ENCODE results near the gene IL1R1. TPM values are rescaled to one million over a fixed set of nuclear protein-coding genes. Genes with fewer than 3 reads are reported as not detected.

Gene IL1R1
- total RNA-seq, 4 donors from 2014 or later: 51.1 to 141 (median 70.9) TPM

DNA sequence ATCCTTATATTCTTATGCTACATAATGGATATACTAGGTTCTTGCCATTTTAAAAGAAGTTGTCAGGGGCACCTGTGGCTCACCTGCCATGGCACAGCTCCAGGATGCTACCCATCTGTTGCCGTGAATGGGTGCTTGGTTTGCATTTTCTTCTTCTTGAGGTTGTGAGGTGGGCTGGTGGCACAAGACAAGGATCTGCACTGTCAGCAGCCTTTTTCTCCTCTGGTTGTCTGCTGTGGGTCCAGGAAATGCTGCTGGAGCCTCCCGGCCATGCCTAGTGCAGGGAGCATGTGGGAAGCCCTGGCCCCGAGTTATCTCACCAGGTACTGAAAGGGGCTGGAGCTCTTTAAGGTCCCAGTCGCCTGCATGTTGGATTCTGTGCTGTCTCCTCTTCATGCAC is 2.6 kb downstream of the IL1R1 start:
- no peak for ATAC-seq
- peak overlapping the region in 1 of 2 donors; percentile 69 for H3K4me3 ChIP-seq
- TF ChIP-seq POLR2A (IDR thresholded peaks at IDR 0.05): no peak
- TF ChIP-seq EP300 (IDR thresholded peaks at IDR 0.05): no peak
- TF ChIP-seq, protein P1, sequence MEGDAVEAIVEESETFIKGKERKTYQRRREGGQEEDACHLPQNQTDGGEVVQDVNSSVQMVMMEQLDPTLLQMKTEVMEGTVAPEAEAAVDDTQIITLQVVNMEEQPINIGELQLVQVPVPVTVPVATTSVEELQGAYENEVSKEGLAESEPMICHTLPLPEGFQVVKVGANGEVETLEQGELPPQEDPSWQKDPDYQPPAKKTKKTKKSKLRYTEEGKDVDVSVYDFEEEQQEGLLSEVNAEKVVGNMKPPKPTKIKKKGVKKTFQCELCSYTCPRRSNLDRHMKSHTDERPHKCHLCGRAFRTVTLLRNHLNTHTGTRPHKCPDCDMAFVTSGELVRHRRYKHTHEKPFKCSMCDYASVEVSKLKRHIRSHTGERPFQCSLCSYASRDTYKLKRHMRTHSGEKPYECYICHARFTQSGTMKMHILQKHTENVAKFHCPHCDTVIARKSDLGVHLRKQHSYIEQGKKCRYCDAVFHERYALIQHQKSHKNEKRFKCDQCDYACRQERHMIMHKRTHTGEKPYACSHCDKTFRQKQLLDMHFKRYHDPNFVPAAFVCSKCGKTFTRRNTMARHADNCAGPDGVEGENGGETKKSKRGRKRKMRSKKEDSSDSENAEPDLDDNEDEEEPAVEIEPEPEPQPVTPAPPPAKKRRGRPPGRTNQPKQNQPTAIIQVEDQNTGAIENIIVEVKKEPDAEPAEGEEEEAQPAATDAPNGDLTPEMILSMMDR (IDR thresholded peaks at IDR 0.05): no peak
- no peak for TF ChIP-seq POLR2AphosphoS5 (IDR thresholded peaks at IDR 0.05)
- H3K36me3 ChIP-seq: peaks cover 0 to 23% of the 10 kb centered on the region in 2 donors
- H3K27ac ChIP-seq: no peak overlapping the region
- H3K4me1 ChIP-seq: peaks cover 0 to 51% (median 6%) of the 10 kb centered on the region in 3 donors
- 100% methylated on average over 1 of the region's 4 CpGs; no CpG with 5 or more reads in 1 of the 2 donors for WGBS, 2 donors (ENCODE audit: low coverage in 1 of 2)
- H3K9me3 ChIP-seq: peaks cover 0 to 41% (median 0%) of the 10 kb centered on the region in 3 donors
- H3K27me3 ChIP-seq: no peaks in the 10 kb centered on the region

DNA sequence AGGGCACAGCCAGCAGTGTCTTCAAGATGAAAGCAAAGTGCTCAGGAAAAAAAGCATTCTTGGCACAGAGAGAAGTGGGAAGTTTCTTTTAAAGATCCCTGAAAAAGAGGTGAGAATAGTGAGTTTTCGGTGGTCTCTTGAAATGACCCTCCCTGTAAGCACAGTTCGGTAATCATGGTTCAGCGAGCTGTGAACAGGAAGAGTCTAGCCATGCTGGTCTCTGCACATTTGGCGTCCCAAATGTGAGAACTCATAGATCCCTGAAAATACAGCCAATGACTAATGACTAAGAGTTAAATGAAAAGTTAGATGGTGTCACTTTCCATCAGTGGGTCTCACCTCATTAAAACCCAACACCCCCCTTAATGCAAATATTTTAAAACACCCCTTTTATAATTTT is 3.4 kb downstream of the IL1R1 start:
- Histone ChIP-seq H3K9me3 (peaks cover 0 to 41% (median 0%) of the 10 kb centered on the region in 3 donors), H3K27ac (no peak overlapping the region), H3K27me3 (no peaks in the 10 kb centered on the region), H3K4me1 (peaks cover 0 to 53% (median 6%) of the 10 kb centered on the region in 3 donors), H3K4me3 (no peak overlapping the region), H3K36me3 (peaks cover 0 to 23% of the 10 kb centered on the region in 2 donors)
- 94 to 98% methylated on average over 4 of the region's 4 CpGs for WGBS, 2 donors (ENCODE audit: low coverage in 1 of 2)
- ATAC-seq: no peak
- TF ChIP-seq, protein P1 (IDR thresholded peaks at IDR 0.05): no peak
- TF ChIP-seq POLR2AphosphoS5 (IDR thresholded peaks at IDR 0.05) (no peak), POLR2A (IDR thresholded peaks at IDR 0.05) (no peak), EP300 (IDR thresholded peaks at IDR 0.05) (no peak)

DNA sequence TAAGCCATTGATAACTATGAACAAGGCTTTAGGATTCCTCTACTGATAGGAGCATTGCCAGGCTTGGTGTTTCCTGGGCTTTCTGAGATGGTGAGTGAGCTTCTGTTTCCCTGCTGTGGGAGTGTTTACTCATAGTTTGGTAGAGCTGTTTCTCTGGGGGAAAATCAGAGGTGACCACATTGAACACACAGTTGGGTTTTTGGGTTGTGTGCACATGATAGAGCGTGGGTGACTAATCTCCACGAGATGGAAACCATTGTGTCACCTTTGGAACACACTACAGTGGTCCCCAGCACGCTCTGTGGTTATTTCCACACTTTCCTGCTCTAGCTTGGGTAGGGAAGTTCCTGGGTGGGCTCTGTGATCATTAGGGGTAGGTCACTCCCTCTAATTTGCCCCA is 5.4 kb downstream of the IL1R1 start:
- ATAC-seq: peak; percentile 66

DNA sequence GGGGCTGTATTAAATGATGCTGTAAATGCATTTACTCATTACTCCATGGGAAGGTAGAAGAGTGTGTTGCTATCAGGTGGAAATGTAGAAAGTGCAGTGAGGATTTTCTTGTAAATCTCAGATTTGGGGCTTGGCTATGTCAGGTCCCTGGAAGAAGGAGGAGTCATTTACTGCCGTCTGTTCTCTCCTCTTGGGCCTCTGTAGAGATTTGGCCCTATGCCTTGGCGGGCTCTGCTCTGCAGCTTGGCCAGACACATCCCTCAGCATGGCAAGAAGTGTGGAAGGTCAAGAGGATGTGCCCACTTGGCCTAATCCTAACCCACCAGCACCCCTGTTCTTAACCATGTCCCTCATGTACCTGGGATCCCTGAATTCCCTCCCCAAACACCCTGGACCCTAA is 6.7 kb downstream of the IL1R1 start:
- no peak for ATAC-seq
- WGBS, 2 donors (ENCODE audit: low coverage in 1 of 2): 67 to 70% methylated on average over 1 to 2 of the region's 2 CpGs
- H3K27ac ChIP-seq: no peak overlapping the region

More for the DNA sequence above, 5.4 kb downstream of the IL1R1 start:
- no peak for TF ChIP-seq POLR2A (IDR thresholded peaks at IDR 0.05)
- TF ChIP-seq, protein P1 (IDR thresholded peaks at IDR 0.05): no peak
- no peaks in the 10 kb centered on the region for H3K27me3 ChIP-seq
- peaks cover 0 to 36% (median 0%) of the 10 kb centered on the region in 3 donors for H3K4me1 ChIP-seq
- no peak overlapping the region for H3K4me3 ChIP-seq
- H3K36me3 ChIP-seq: peaks cover 0 to 23% of the 10 kb centered on the region in 2 donors
- H3K27ac ChIP-seq: peak overlapping the region in 1 of 4 donors; percentile 12
- H3K9me3 ChIP-seq: peaks cover 0 to 41% (median 0%) of the 10 kb centered on the region in 3 donors
- 83% methylated on average over 1 of the region's 3 CpGs; no CpG with 5 or more reads in 1 of the 2 donors for WGBS, 2 donors (ENCODE audit: low coverage in 1 of 2)

More for the DNA sequence above, 6.7 kb downstream of the IL1R1 start:
- peaks cover 0 to 41% (median 0%) of the 10 kb centered on the region in 3 donors for H3K9me3 ChIP-seq
- H3K36me3 ChIP-seq: peaks cover 0 to 30% of the 10 kb centered on the region in 2 donors
- TF ChIP-seq EP300 (IDR thresholded peaks at IDR 0.05) (no peak), POLR2AphosphoS5 (IDR thresholded peaks at IDR 0.05) (no peak), POLR2A (IDR thresholded peaks at IDR 0.05) (no peak)
- TF ChIP-seq, protein P1 (IDR thresholded peaks at IDR 0.05): no peak
- H3K4me3 ChIP-seq: no peak overlapping the region
- no peaks in the 10 kb centered on the region for H3K27me3 ChIP-seq
- H3K4me1 ChIP-seq: peaks cover 0 to 25% (median 0%) of the 10 kb centered on the region in 3 donors
